Right kidney (tissue), 1 donor: ENCODE data around the gene C2orf78.

Experiments used
- DNase-seq: peaks from one replicate; pipeline ENCODE4 v3.0.0-alpha.2; 2016

Gene C2orf78

DNA sequence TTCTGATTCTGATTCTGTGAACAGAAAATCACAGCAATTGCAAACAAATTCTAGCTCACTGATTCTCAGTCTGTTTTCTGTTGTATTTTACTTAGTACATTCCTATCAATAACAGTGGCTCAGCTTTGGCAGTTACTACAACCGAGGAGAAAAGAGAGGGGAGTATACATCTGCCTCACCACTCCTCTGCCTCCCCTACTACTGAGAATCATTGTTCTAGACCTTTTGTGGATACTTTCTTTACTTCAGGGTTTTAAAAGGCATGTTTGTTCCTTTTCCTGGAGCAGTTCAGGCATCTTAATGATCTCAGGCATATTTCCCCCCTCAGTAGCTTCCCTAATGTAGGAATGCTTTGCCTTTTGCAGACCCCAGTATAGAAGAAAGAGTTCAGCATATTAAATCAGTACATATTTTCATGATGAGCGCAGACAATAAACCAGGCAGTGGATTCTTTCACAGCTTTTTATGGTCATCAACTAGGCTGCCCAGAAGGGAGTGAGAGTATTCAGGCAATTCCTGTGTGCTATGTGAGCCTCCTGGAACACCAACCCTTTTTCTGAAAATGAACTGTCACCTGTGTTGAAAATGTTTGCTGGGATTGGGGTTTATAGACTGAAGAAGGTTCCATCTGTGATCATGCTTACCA is 55.0 kb downstream of the C2orf78 start:
- no peak for DNase-seq

DNA sequence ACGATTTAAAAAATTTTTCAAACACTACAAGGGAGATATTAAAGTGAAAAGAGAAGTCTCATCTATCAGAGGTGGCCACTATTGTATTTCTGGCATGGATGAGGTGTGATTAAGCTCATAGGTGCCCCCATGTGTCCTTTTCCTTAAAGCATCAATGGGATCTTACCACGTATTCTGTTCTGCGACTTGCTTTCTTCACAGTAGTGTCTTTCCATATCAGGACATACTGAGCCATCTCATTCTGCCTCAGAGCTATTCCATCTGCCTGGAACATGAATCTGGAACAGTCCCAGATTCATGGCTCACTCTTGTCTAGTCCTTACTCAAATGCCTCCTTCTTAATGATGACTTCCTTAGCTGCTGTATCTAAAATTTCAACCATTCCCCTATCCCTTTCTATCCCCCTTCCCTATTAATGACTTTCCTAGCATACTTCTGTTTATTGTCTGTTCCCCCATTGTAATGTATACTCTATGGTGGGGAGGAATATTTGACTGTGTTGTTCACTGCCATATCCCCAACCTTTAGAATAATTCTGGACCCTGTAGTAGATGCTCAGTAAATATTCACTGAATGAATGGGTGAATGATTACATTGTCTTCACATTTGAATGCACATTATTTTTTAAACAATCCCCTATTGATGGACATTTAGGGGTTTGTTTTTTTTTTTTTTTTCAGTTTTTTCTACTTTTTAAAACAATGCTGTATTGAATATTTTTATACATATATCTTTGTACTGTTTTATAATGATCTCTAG is 55.8 kb downstream of the C2orf78 start:
- DNase-seq: no peak

DNA sequence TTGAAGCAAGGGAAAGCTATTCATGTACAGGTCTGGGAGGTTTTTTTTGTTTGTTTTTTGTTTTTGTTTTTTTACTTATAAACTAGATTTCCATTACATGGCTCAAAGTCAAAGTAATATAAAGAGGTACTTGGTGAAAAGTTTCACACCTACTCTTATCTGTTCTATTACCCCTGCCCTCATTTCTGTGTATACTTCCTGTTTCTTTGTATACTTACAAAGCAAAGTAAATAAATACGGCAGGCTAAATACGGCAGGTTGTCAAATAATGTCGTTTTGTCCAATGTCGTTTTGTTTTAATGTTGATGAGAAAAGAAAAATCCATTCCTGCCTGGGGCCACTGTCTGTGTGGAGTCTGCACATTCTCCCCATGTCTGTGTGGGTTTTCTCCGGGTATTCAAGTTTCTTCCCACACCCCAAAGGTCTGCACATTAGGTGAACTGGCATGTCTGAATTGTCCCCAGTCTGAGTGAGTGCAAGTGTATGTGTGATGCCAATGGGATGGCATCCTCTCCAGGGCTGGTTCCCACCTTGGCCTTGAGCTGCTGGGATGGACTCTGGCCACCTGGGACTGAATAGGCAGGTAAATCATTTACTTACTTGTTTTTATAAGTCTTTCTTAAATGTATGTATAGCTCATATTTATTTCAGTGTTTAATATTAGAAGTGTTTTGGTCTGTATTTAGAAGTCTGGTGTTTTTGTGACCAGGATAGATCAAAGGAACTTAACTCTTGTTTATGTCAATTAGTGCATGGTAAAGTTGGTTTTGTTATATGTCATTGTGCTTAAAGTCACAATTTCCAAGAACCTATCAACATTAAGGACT is 58.1 kb downstream of the C2orf78 start:
- DNase-seq: no peak

DNA sequence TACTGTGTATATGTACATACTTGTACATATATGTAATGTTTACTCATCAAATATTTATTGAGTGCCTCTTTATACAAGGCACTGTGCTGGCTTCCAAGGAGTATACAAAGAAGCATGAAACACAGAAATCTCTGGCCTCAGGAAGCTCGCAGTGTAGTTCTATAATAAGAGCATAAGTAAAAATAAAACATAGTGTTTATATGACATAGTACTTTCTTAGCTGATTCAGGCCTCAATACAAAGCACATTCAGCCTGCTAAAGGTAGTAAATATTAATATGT is 58.7 kb downstream of the C2orf78 start:
- DNase-seq: no peak

DNA sequence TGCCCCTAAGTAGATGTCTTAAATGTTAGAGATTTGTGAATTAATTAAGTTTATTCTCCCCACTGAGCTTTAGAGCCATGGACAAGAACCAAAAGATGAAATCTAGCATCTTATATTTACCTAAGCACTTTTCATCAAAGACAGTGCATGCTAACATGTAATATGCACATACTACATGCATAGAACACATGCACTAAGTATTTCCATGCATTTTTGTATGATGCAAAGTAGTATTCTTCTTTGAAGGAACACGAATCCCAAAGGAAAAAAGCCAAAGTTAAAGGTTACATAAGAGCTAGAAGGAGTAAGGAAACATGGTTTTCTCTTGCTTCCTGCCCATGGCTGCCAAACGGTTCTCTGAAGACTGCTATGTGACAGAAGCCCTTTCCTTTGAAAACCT is 60.1 kb downstream of the C2orf78 start:
- DNase-seq: no peak

DNA sequence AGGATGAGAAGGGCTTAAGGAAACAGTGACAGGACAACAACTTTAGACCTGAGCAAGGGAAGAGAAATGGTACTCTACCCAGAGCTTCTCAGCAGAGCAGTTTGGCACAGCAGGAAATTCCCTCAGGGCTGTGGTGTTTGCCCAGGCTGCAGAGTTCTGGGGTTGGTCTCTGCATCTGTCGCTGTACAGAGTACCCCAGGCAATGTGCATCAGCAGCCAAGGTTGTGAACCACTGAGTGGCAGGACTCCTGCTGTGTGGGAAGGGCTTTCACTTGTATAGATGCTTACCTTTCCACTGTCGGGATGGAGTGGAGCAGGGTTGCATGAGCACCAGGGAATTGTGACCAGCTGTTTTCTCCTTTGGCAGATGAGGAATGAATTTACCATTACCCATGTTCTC is 66.0 kb downstream of the C2orf78 start:
- no peak for DNase-seq

DNA sequence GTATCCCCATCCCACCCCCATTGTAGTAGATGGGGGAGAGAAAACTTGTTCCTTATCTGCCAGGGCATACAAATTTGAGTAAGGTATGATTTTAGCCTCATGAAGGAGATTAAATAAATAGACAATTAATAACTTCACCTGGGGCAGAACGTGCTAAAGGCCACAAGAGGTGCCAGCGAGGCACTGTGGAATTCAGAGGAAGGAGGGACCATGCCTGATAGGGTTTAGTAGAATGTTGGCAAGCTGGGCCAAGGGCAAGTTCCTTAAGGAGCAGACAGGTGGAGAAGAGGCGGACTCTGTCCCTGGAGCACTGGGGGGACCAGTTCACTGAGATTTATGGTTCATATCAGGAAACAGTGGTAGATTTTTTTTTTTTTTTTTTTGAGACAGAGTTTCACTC is 67.3 kb downstream of the C2orf78 start:
- DNase-seq: no peak

DNA sequence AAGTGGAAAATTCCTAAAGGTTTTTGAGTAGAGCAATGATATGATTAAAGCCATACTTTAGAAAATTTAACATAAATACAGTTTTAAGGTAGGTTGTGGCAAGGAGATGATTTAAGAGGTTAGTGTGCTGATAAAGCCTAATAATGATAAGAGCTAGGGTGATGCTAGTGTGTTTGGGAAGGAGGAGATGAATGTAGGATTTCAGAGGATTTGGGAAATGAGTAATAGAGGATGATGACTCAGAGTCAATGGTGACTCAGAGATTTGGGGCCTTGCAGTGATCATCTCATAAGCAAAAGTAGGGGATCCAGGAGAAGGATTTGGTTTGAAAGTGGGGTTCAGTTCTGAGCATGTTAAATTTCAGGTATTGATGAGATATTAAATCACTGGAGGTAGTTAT is 68.0 kb downstream of the C2orf78 start:
- no peak for DNase-seq

DNA sequence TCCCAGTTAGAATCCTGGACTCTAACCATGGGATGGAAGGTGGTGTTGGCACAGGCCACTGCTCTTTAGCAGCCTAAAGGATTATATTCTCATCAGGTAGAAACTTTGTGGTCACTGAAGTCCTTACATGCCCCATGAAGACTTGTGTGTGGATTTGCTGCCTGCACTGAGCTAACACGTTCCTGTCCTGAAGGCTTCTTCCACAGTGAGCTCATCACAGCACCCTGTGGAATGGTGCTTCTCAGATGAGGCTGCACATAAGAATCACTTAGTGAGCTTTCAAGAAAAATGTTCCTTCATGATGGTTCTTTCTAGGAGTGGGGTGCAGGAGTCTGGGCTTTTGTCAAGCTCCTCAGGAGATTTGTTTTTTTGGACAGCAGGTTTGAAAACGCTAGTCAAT is 71.5 kb downstream of the C2orf78 start:
- no peak for DNase-seq

DNA sequence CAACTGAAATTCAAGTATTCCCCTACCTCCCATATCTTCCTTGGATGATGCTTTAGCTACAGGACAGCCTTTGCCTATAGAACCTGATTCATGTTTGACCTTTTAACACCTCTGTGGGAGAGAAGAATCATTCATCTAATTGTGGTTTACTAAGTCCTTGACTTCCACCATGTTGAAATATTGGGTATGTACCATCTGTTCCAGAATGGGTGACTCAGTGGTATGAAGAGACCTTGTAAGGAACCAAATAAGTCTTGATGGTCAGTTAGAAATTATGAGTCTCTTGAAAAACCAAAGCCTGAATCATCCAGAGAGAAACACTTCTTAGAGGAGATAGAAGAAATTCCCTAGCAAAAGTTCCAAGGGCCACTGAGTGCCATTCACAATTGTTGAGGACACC is 72.2 kb downstream of the C2orf78 start:
- no peak for DNase-seq

DNA sequence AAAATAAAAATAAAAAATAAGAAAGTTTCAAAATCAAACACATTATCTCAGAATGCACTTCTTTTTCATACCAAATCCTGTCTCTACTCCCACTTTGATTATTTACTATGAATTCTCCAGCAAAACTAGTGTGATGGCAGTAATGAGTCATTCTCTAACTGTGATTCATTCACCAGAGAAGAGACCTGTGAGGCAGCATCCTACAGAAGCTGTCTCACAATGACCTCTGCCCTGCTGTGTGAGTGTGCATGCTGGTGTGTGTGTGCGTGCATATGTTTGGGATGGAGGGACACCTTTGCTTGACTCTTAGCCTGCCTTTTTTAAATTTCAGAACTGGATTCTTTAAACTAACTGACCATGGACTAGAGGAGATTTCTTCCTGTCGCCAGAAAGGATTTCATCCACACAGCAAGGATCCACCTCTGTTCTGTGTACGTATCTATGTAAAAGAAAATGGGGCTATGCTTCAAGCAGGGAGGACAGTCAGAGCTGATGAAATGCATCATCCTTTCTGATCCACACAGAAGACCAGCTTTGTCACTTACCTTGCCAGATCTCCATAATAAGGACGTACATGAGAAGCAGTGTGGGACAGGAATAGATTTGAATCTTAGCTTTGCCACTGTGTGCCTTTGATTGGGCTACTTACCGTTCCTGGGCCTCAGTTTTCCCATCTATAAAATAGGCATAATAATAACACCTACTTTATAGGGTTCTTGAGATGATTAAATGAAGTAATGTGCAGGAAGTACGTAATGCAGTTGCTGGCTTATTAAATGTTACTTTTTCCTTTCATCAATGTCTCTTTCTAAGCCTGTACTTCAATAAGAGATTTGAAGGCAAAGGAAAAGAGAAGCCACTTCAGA is 76.0 kb downstream of the C2orf78 start:
- DNase-seq: no peak

DNA sequence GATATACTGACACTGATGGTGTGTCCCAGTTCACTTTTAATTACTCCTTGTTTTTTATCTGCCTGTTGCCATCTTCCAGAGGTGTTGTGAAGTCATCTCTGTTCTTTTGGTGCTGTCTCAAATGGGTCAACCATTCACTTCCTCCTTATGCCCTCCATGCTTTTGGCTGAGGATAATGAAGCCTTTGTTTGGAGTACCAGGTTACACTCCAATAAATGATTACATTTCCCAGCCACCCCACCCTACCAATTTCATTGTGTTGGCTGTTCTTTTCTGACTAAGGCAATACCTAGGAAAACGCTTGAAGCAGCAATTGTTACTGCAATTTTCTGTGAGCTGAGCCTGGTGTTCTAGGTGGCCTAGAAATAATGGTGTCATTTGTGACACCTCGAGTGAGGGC is 79.0 kb downstream of the C2orf78 start:
- no peak for DNase-seq
